Endothelial cell of umbilical vein (primary cell): Measurements from ENCODE around the gene TSPAN9. TPM values are rescaled to one million over a fixed set of nuclear protein-coding genes. Genes with fewer than 3 reads are reported as not detected.

Experiments
- BruUV-seq: library from RNA; stranded (reverse); fragments of 400-500 nt; replicated peaks from 2 replicates; lab custom pipeline; 2021; lab: Mats Ljungman, UMichigan
- CTCF ChIA-PET: fragments of 300-600, 350-600 bp; sonication (Branson Sonifier 250); formaldehyde crosslinking; loops from one replicate; lab custom pipeline; 2021; ENCODE audit warnings: antibody characterized with exemption, inconsistent platforms; lab: Charles Lee
- POLR2A ChIA-PET: fragments of 300-600, 350-600 bp; sonication (Branson Sonifier 250); formaldehyde crosslinking; loops from one replicate; lab custom pipeline; 2021; ENCODE audit warnings: antibody characterized with exemption, inconsistent platforms; lab: Charles Lee
- DNase-seq: peaks from one replicate; pipeline ENCODE4 v3.0.0-alpha.2; 2011; ENCODE audit warnings: low read depth, low spot score
- FAIRE-seq: peaks from 2 replicates; lab custom pipeline; 2011; peaks lifted over from hg19 to GRCh38; lab: Jason Lieb, UNC
- H2AFZ ChIP-seq: 2 replicates; pipeline ENCODE4 v1.6.0; 2012; ENCODE audit warnings: low read depth, low read length, control low read depth, inconsistent platforms
- H3K27ac ChIP-seq: 2 replicates; pipeline ENCODE4 v1.5.1; 2011; ENCODE audit warnings: low read depth, mild to moderate bottlenecking, control low read depth, low read length, moderate library complexity; ENCODE audit not compliant: insufficient read depth
- H3K27me3 ChIP-seq, 2 experiments: 2 replicates each; pipeline versions ENCODE4 v1.6.0 to v1.6.1; 2011; ENCODE audit warnings: low read length in 2 of 2, mixed read lengths in 1 of 2; ENCODE audit not compliant: control insufficient read depth in 2 of 2, insufficient read depth in 2 of 2
- H3K36me3 ChIP-seq, 2 experiments: 2 replicates in 1 of 2; 3 replicates in 1 of 2; pipeline ENCODE4 v1.5.1; 2011; ENCODE audit warnings: low read length in 2 of 2, mild to moderate bottlenecking in 1 of 2, moderate library complexity in 1 of 2; ENCODE audit not compliant: control insufficient read depth in 2 of 2, insufficient read depth in 2 of 2; ENCODE audit errors: extremely low read depth in 1 of 2
- H3K4me1 ChIP-seq: 3 replicates; pipeline ENCODE4 v1.5.1; 2011; ENCODE audit warnings: mild to moderate bottlenecking, low read length; ENCODE audit not compliant: control insufficient read depth, insufficient read depth; ENCODE audit errors: extremely low read depth
- H3K4me2 ChIP-seq: 2 replicates; pipeline ENCODE4 v1.6.1; 2011; ENCODE audit warnings: low read length, control low read depth, mixed read lengths; ENCODE audit not compliant: insufficient read depth
- H3K4me3 ChIP-seq, 3 experiments: fragments of 200-600 bp in 1 of 3; sonication (generic), shearing (Covaris generic) in 1 of 3; replicated peaks in 1 of 3; 2 replicates each; pipeline ENCODE4 v1.5.1; 2011 to 2016; ENCODE audit warnings: control low read depth in 3 of 3, low read length in 3 of 3, mild to moderate bottlenecking in 2 of 3, inconsistent platforms in 1 of 3, low read depth in 1 of 3, moderate library complexity in 1 of 3; ENCODE audit not compliant: insufficient read depth in 1 of 3
- H3K79me2 ChIP-seq: 2 replicates; pipeline ENCODE4 v1.6.0; 2012; ENCODE audit warnings: low read length, inconsistent platforms; ENCODE audit not compliant: control insufficient read depth, insufficient read depth
- H3K9ac ChIP-seq: replicated peaks from 2 replicates; pipeline ENCODE3; 2011; ENCODE audit warnings: low read length, control low read depth; ENCODE audit not compliant: insufficient read depth; ENCODE audit errors: extremely low read depth
- H3K9me1 ChIP-seq: replicated peaks from 3 replicates; pipeline ENCODE4 v1.6.0; 2011; ENCODE audit warnings: mild to moderate bottlenecking, low read length; ENCODE audit not compliant: control insufficient read depth, insufficient read depth; ENCODE audit errors: extremely low read depth
- H3K9me3 ChIP-seq: replicated peaks from 2 replicates; pipeline ENCODE4 v1.5.1; 2012; ENCODE audit warnings: low read length, inconsistent platforms; ENCODE audit not compliant: control insufficient read depth, insufficient read depth
- H4K20me1 ChIP-seq: replicated peaks from 2 replicates; pipeline ENCODE3; 2011; ENCODE audit warnings: mild to moderate bottlenecking, low read length; ENCODE audit not compliant: control insufficient read depth, insufficient read depth; ENCODE audit errors: extremely low read depth
- CTCF ChIP-seq, 2 donors: IDR thresholded peaks; 1 replicate in 1 of 2; 2 replicates in 1 of 2; pipeline ENCODE4 v1.5.1; 2011; ENCODE audit warnings: low read length in 2 of 2, mild to moderate bottlenecking in 2 of 2, moderate library complexity in 2 of 2, control low read depth in 1 of 2, inconsistent platforms in 1 of 2, low read depth in 1 of 2; ENCODE audit not compliant: insufficient read depth in 1 of 2; ENCODE audit errors: extremely low read depth in 1 of 2
- EZH2 ChIP-seq: IDR thresholded peaks from 2 replicates; pipeline ENCODE4 v1.6.1; 2012; ENCODE audit warnings: borderline replicate concordance, low read depth, mild to moderate bottlenecking, moderate library complexity, low read length, inconsistent platforms; ENCODE audit not compliant: severe bottlenecking
- FOS ChIP-seq: IDR thresholded peaks from 2 replicates; pipeline ENCODE4 v1.6.1; 2011; ENCODE audit warnings: mild to moderate bottlenecking, low read length, moderate library complexity, borderline replicate concordance; ENCODE audit not compliant: insufficient read depth
- JUN ChIP-seq: IDR thresholded peaks from 2 replicates; pipeline ENCODE4 v1.6.1; 2011; ENCODE audit warnings: borderline replicate concordance, low read depth; ENCODE audit not compliant: insufficient read length, insufficient read depth
- MAX ChIP-seq: IDR thresholded peaks from 2 replicates; pipeline ENCODE4 v1.6.1; 2011; ENCODE audit not compliant: insufficient read depth, insufficient read length
- MYC ChIP-seq: IDR thresholded peaks from one replicate; pipeline ENCODE4 v1.6.1; 2011; ENCODE audit warnings: mild to moderate bottlenecking, low read depth, low read length
- POLR2A ChIP-seq: IDR thresholded peaks from 2 replicates; pipeline ENCODE4 v1.6.1; 2012; ENCODE audit warnings: low read depth, mild to moderate bottlenecking, control low read depth, low read length
- POLR2AphosphoS5 ChIP-seq: IDR thresholded peaks from 2 replicates; pipeline ENCODE4 v1.6.1; 2012; ENCODE audit warnings: low read depth, mild to moderate bottlenecking, control low read depth, low read length, moderate library complexity; ENCODE audit not compliant: insufficient read depth
- dilution Hi-C: fragments of 300-500 bp; cut with MboI; formaldehyde crosslinking; loops from one replicate; pipeline ENCODE4 v1.15.0; 2019; ENCODE audit warnings: low sequenced_read_pairs; ENCODE audit not compliant: extremely low pct_ligation_motif_present
- intact Hi-C: fragments of 100-400 bp; cut with micrococcal nuclease; formaldehyde crosslinking; loops from one replicate; pipeline ENCODE4 v1.10.0; 2022
- polyA plus RNA-seq, 4 experiments: library from polyadenylated mRNA; depleted of rRNA in 3 of 4; stranded (reverse) in 3 of 4; unstranded in 1 of 4; fragments of >200 nt; gene quantifications; 2 replicates each; pipeline versions ENCODE4 v1.2.1 to v1.2.3, GENCODE V29; 2011 to 2012; ENCODE audit warnings: missing spikeins in 1 of 4
- total RNA-seq: library from RNA; stranded (reverse); gene quantifications from 2 replicates; pipeline ENCODE4 v1.2.3, GENCODE V29; 2021

TSPAN9 gene
- total and polyA plus RNA-seq, 2 donors (not counting 3 experiments of a cell fraction or from before 2014, with no cell fraction given): 43.3 to 66.8 TPM

GRCh38 chr12:3089588-3089987 is 12.4 kb downstream of the TSPAN9 start:
- Histone ChIP-seq H3K27me3 (no peaks in the 10 kb centered on the region), H3K79me2 (no peaks in the 10 kb centered on the region), H3K27ac (no peak overlapping the region), H3K9ac (no peak overlapping the region), H2AFZ (no peak overlapping the region), H3K9me1 (no peaks in the 10 kb centered on the region), H3K36me3 (peaks cover 0 to 12% of the 10 kb centered on the region in 2 experiments), H4K20me1 (no peaks in the 10 kb centered on the region), H3K4me3 (no peak overlapping the region), H3K4me2 (no peak overlapping the region), H3K9me3 (no peaks in the 10 kb centered on the region), H3K4me1 (peaks cover 4% of the 10 kb centered on the region)
- CTCF ChIA-PET: interaction anchor here (2.9 kb wide), 1 partner anchor 11 kb away, joined by 9 read pairs; no protein-coding TSS in a partner anchor
- DNase-seq (no peak), FAIRE-seq (no peak)
- no peak for TF ChIP-seq CTCF (IDR thresholded peaks at IDR 0.05; ENCODE audit: extremely low read depth in 1 of 2, insufficient read depth in 1 of 2, low read depth in 1 of 2, low read length in 2 of 2)
- intact Hi-C loops (no loop called here), dilution Hi-C loops (no loop called here)
- no TSS peak for BruUV-seq
- POLR2A ChIA-PET: no interaction called here

GRCh38 chr12:3090240-3091037 is 13.3 kb downstream of the TSPAN9 start:
- ChIA-PET POLR2A (no interaction called here), CTCF (no interaction called here)
- TF ChIP-seq MYC (no peak), FOS (no peak), POLR2A (no peak), JUN (no peak), CTCF (IDR thresholded peaks at IDR 0.05; ENCODE audit: extremely low read depth in 1 of 2, insufficient read depth in 1 of 2, low read depth in 1 of 2, low read length in 2 of 2) (no peak), POLR2AphosphoS5 (no peak), MAX (no peak), EZH2 (no peak)
- Histone ChIP-seq H3K27me3 (no peaks in the 10 kb centered on the region), H2AFZ (no peak overlapping the region), H3K27ac (no peak overlapping the region), H3K9me3 (no peaks in the 10 kb centered on the region), H3K36me3 (peaks cover 0 to 12% of the 10 kb centered on the region in 2 experiments), H4K20me1 (no peaks in the 10 kb centered on the region), H3K4me2 (no peak overlapping the region), H3K79me2 (no peaks in the 10 kb centered on the region), H3K4me1 (peaks cover 4% of the 10 kb centered on the region), H3K9me1 (no peaks in the 10 kb centered on the region), H3K4me3 (no peak overlapping the region), H3K9ac (no peak overlapping the region)
- DNase-seq (no peak), FAIRE-seq (no peak)
- intact Hi-C loops (no loop called here), dilution Hi-C loops (no loop called here)
- no TSS peak for BruUV-seq
